DND-41 (cell line): ENCODE measurements around the gene FLVCR2.

Source experiments
- ATAC-seq: fragments of 200-7000 bp; cut with Tn5 transposase; 3 replicates; pipeline ENCODE4 v1.9.1; 2021; ENCODE audit warnings: low read depth; ENCODE audit not compliant: insufficient read depth
- DNase-seq: peaks from one replicate; pipeline ENCODE4 v3.0.0-alpha.2; 2020
- H2AFZ ChIP-seq: 2 replicates; pipeline ENCODE4 v1.6.0; 2012; ENCODE audit warnings: low read depth, low read length
- H3K27ac ChIP-seq: 2 replicates; pipeline ENCODE4 v1.5.1; 2012; ENCODE audit warnings: low read length, inconsistent platforms
- H3K27me3 ChIP-seq: fragments of 200-600 bp; sonication (generic); 2 replicates; pipeline ENCODE4 v1.6.0; 2012; ENCODE audit warnings: low read length, mild to moderate bottlenecking, inconsistent platforms; ENCODE audit not compliant: insufficient read depth, poor library complexity
- H3K36me3 ChIP-seq: 2 replicates; pipeline ENCODE4 v1.5.1; 2012; ENCODE audit warnings: low read length, inconsistent platforms; ENCODE audit not compliant: insufficient read depth
- H3K4me1 ChIP-seq: 2 replicates; pipeline ENCODE4 v1.5.1; 2012; ENCODE audit warnings: mild to moderate bottlenecking, low read length; ENCODE audit not compliant: insufficient read depth
- H3K4me2 ChIP-seq: 2 replicates; pipeline ENCODE4 v1.6.0; 2012; ENCODE audit warnings: mild to moderate bottlenecking, moderate library complexity, low read length, inconsistent platforms; ENCODE audit not compliant: insufficient read depth
- H3K4me3 ChIP-seq, 2 experiments: fragments of 200-600 bp in 1 of 2; shearing (Covaris generic) in 1 of 2; 2 replicates each; pipeline ENCODE4 v1.5.1; 2012 to 2016; ENCODE audit warnings: inconsistent platforms in 2 of 2, low read length in 2 of 2, mild to moderate bottlenecking in 2 of 2, low read depth in 1 of 2, moderate library complexity in 1 of 2
- H3K79me2 ChIP-seq: 2 replicates; pipeline ENCODE4 v1.6.0; 2012; ENCODE audit warnings: low read length, inconsistent platforms; ENCODE audit not compliant: insufficient read depth
- H3K9ac ChIP-seq: 2 replicates; pipeline ENCODE4 v1.6.0; 2012; ENCODE audit warnings: low read depth, mild to moderate bottlenecking, inconsistent platforms, low read length, moderate library complexity
- H3K9me3 ChIP-seq: 2 replicates; pipeline ENCODE4 v1.5.1; 2012; ENCODE audit warnings: low read length, moderate library complexity, mild to moderate bottlenecking, inconsistent platforms; ENCODE audit not compliant: insufficient read depth, severe bottlenecking
- H4K20me1 ChIP-seq: 2 replicates; pipeline ENCODE4 v1.6.0; 2012; ENCODE audit warnings: low read length; ENCODE audit not compliant: insufficient read depth
- EZH2 ChIP-seq: IDR thresholded peaks from 3 replicates; pipeline ENCODE4 v1.6.1; 2012; ENCODE audit warnings: borderline replicate concordance, low read depth, mild to moderate bottlenecking, moderate library complexity, low read length, inconsistent platforms; ENCODE audit not compliant: severe bottlenecking
- TF ChIP-seq, protein P1 (sequence below): IDR thresholded peaks from 2 replicates; pipeline ENCODE4 v1.5.1; 2012; ENCODE audit warnings: borderline replicate concordance, low read length, moderate library complexity, mild to moderate bottlenecking; ENCODE audit not compliant: poor library complexity, severe bottlenecking; ENCODE audit errors: extremely low read depth

The FLVCR2 gene

DNA sequence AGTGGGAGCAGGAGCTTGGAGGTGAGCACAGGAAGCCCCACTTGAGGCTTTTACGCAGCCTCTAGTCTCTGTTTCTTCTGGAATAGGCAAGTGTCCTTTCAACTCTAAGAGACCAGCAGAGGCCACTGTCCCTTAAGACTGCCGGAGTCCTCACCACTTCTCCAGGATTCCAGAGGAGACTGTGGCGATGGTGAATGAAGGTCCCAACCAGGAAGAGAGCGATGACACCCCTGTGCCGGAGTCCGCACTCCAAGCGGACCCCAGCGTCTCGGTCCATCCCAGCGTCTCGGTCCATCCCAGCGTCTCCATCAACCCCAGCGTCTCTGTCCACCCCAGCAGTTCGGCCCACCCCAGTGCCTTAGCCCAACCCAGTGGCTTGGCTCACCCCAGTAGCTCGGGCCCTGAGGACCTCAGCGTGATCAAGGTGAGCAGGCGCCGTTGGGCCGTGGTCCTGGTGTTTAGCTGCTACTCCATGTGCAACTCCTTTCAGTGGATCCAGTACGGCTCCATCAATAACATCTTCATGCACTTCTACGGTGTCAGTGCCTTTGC, 442 bp downstream of the FLVCR2 start:
- Histone ChIP-seq H3K4me3 (no peak overlapping the region), H3K4me2 (no peak overlapping the region), H3K36me3 (no peaks in the 10 kb centered on the region), H3K9me3 (no peaks in the 10 kb centered on the region), H3K9ac (no peak overlapping the region), H4K20me1 (no peaks in the 10 kb centered on the region), H3K79me2 (no peaks in the 10 kb centered on the region), H2AFZ (no peak overlapping the region), H3K4me1 (no peaks in the 10 kb centered on the region), H3K27ac (no peak overlapping the region), H3K27me3 (peaks cover 23% of the 10 kb centered on the region)
- no peak for ATAC-seq
- TF ChIP-seq, protein P1, sequence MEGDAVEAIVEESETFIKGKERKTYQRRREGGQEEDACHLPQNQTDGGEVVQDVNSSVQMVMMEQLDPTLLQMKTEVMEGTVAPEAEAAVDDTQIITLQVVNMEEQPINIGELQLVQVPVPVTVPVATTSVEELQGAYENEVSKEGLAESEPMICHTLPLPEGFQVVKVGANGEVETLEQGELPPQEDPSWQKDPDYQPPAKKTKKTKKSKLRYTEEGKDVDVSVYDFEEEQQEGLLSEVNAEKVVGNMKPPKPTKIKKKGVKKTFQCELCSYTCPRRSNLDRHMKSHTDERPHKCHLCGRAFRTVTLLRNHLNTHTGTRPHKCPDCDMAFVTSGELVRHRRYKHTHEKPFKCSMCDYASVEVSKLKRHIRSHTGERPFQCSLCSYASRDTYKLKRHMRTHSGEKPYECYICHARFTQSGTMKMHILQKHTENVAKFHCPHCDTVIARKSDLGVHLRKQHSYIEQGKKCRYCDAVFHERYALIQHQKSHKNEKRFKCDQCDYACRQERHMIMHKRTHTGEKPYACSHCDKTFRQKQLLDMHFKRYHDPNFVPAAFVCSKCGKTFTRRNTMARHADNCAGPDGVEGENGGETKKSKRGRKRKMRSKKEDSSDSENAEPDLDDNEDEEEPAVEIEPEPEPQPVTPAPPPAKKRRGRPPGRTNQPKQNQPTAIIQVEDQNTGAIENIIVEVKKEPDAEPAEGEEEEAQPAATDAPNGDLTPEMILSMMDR: no peak
- TF ChIP-seq EZH2: no peak
- DNase-seq: no peak

DNA sequence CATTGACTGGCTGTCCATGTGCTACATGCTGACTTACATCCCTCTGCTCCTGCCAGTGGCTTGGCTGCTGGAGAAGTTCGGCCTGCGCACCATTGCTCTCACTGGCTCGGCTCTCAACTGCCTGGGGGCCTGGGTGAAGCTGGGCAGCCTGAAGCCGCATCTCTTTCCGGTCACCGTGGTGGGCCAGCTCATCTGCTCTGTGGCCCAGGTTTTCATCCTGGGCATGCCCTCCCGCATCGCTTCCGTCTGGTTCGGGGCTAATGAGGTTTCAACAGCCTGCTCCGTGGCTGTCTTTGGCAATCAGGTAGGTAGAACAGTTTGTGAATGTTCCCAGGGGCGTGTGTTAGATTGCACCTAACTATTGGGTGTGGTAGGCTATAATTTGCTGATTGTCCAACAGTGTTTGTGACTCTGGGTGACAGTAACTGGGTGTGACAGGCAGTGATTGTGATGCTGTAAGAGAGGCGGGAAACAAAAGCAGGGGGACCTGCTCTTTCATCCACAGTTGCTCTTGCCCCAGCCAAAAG, 981 bp downstream of the FLVCR2 start:
- H3K27ac ChIP-seq: no peak overlapping the region
- no peak overlapping the region for H3K4me3 ChIP-seq
- no peaks in the 10 kb centered on the region for H3K4me1 ChIP-seq
- H3K27me3 ChIP-seq: peaks cover 23% of the 10 kb centered on the region
- ATAC-seq (no peak), DNase-seq (no peak)
- H4K20me1 ChIP-seq: no peaks in the 10 kb centered on the region
- no peak overlapping the region for H2AFZ ChIP-seq
- H3K9me3 ChIP-seq: no peaks in the 10 kb centered on the region
- no peaks in the 10 kb centered on the region for H3K36me3 ChIP-seq
- no peaks in the 10 kb centered on the region for H3K79me2 ChIP-seq
- H3K9ac ChIP-seq: no peak overlapping the region
- H3K4me2 ChIP-seq: no peak overlapping the region
- TF ChIP-seq EZH2: no peak
- TF ChIP-seq, protein P1: no peak

DNA sequence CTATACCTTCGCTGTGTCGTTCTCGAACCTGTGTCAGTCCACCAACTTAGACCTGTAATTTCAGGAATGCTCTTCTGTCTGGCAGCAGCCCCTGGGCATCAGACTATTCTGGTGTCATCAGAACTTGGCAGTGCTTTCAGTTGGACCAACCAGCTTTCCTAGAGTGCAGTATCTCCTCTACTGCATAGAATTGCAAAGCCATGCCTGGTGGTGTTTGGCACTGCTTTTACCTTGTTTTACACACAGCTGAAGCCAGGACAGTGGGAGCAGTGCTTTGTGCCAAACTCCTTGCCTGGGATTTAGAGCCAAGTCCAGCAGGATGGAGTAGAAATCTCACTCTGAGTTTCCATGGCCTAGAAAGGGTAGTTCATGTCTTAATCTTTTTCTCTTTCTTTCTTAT, 1.5 kb downstream of the FLVCR2 start:
- Histone ChIP-seq H3K36me3 (no peaks in the 10 kb centered on the region), H3K4me3 (no peak overlapping the region), H4K20me1 (no peaks in the 10 kb centered on the region), H3K9ac (no peak overlapping the region), H3K9me3 (no peaks in the 10 kb centered on the region), H3K4me2 (no peak overlapping the region), H3K27me3 (peaks cover 19% of the 10 kb centered on the region), H3K4me1 (no peaks in the 10 kb centered on the region), H2AFZ (no peak overlapping the region), H3K79me2 (no peaks in the 10 kb centered on the region), H3K27ac (no peak overlapping the region)
- ATAC-seq (no peak), DNase-seq (no peak)
- TF ChIP-seq EZH2: no peak
- TF ChIP-seq, protein P1: no peak

DNA sequence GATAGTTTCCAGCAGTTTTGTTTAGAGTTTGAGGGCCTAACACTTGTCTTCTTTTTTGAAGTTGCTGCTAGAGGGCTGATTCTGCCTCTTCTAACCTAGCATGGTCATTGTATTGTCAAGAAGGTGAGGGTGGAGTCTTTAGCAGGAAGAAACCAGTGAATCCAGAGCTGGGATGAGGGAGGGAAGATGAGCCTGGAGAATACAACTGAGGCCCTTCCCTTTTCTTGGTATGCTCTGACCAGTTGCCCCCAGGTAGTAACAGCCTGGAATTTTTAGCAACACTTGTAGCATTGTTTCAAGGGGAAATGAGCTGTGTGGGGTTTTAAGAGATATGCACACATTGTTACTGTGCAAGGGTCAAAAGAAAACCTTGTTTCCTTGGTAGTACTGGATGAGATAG, 9.0 kb downstream of the FLVCR2 start:
- H3K9ac ChIP-seq: no peak overlapping the region

More for the DNA sequence above, 9.0 kb downstream of the FLVCR2 start:
- Histone ChIP-seq H4K20me1 (no peaks in the 10 kb centered on the region), H3K79me2 (no peaks in the 10 kb centered on the region), H3K27ac (no peak overlapping the region), H3K4me2 (no peak overlapping the region), H3K36me3 (no peaks in the 10 kb centered on the region), H2AFZ (no peak overlapping the region), H3K4me3 (no peak overlapping the region), H3K27me3 (peaks cover 11% of the 10 kb centered on the region), H3K9me3 (peaks cover 3% of the 10 kb centered on the region), H3K4me1 (no peaks in the 10 kb centered on the region)
- no peak for DNase-seq
- ATAC-seq: no peak
- TF ChIP-seq, protein P1: no peak
- TF ChIP-seq EZH2: no peak
